ENCODE data around the gene RGPD3. TPM values are rescaled to one million over a fixed set of nuclear protein-coding genes. Genes with fewer than 3 reads are reported as not detected.
"Not testable (repeated sequence)": the region's sequence is repeated elsewhere in the genome, so short reads cannot be mapped to it uniquely, and the experiment has no call there.

The RGPD3 gene
- total and polyA plus RNA-seq, 2 experiments from 2014 or later: 0.08 to 0.43 TPM

GRCh38 chr2:106388814-106389410 lies 79.3 kb downstream of the RGPD3 start:
- in situ Hi-C loops (cut with MboI); H3K9me2 ChIP-seq (ENCODE audit: insufficient read depth); H3K27me3 ChIP-seq (replicated peaks; ENCODE audit: insufficient read depth); H3F3A ChIP-seq (ENCODE audit: insufficient read depth); H4K20me1 ChIP-seq (ENCODE audit: insufficient read depth); H3K27ac ChIP-seq; H3K36me3 ChIP-seq (ENCODE audit: low read depth); H3K9ac ChIP-seq; H2AFZ ChIP-seq; H3K4me2 ChIP-seq (ENCODE audit: unreplicated experiment); H3K79me2 ChIP-seq (ENCODE audit: insufficient read depth); H3K4me1 ChIP-seq (ENCODE audit: insufficient read depth); H3K9me3 ChIP-seq (ENCODE audit: low read depth); H3K4me3 ChIP-seq; DNase-seq: not testable (repeated sequence)
- WGBS, 2 experiments (ENCODE audit: low coverage in 1 of 2, low lambda C conversion rate in 2 of 2, missing lambda C conversion rate in 2 of 2): 48 to 60% methylated on average over 6 of the region's 7 CpGs

GRCh38 chr2:106384548-106384947 lies 83.7 kb downstream of the RGPD3 start:
- H3K79me2 ChIP-seq (ENCODE audit: insufficient read depth); H3K4me2 ChIP-seq (ENCODE audit: unreplicated experiment); H3K4me1 ChIP-seq (ENCODE audit: insufficient read depth); H3K4me3 ChIP-seq; H3K36me3 ChIP-seq (ENCODE audit: low read depth); H3K27ac ChIP-seq; H4K20me1 ChIP-seq (ENCODE audit: insufficient read depth); H3K9me2 ChIP-seq (ENCODE audit: insufficient read depth); H3K9ac ChIP-seq; in situ Hi-C loops (cut with MboI); H2AFZ ChIP-seq; DNase-seq; H3K27me3 ChIP-seq (replicated peaks; ENCODE audit: insufficient read depth); H3K9me3 ChIP-seq (ENCODE audit: low read depth); H3F3A ChIP-seq (ENCODE audit: insufficient read depth): not testable (repeated sequence)
- WGBS, 2 experiments (ENCODE audit: low coverage in 1 of 2, low lambda C conversion rate in 2 of 2, missing lambda C conversion rate in 2 of 2): 64 to 66% methylated on average over 8 of the region's 8 CpGs

- H3F3A ChIP-seq (ENCODE audit: insufficient read depth); H3K9me2 ChIP-seq (ENCODE audit: insufficient read depth); H4K20me1 ChIP-seq (ENCODE audit: insufficient read depth); H3K27me3 ChIP-seq (replicated peaks; ENCODE audit: insufficient read depth); H2AFZ ChIP-seq; H3K9me3 ChIP-seq (ENCODE audit: low read depth); H3K4me3 ChIP-seq; in situ Hi-C loops (cut with MboI); H3K27ac ChIP-seq; H3K36me3 ChIP-seq (ENCODE audit: low read depth); H3K9ac ChIP-seq; H3K4me1 ChIP-seq (ENCODE audit: insufficient read depth); H3K4me2 ChIP-seq (ENCODE audit: unreplicated experiment); H3K79me2 ChIP-seq (ENCODE audit: insufficient read depth); DNase-seq: not testable (repeated sequence)
- WGBS, 2 experiments (ENCODE audit: low coverage in 1 of 2, low lambda C conversion rate in 2 of 2, missing lambda C conversion rate in 2 of 2): 38 to 41% methylated on average over 4 of the region's 4 CpGs
These were observed 86.3 kb downstream of the RGPD3 start for GRCh38 chr2:106381867-106382266.

- H3K9me2 ChIP-seq (ENCODE audit: insufficient read depth); H2AFZ ChIP-seq; H4K20me1 ChIP-seq (ENCODE audit: insufficient read depth); H3K9me3 ChIP-seq (ENCODE audit: low read depth); in situ Hi-C loops (cut with MboI); H3K79me2 ChIP-seq (ENCODE audit: insufficient read depth); H3K4me3 ChIP-seq; H3K4me2 ChIP-seq (ENCODE audit: unreplicated experiment); H3K9ac ChIP-seq; H3K27me3 ChIP-seq (replicated peaks; ENCODE audit: insufficient read depth); H3F3A ChIP-seq (ENCODE audit: insufficient read depth); H3K36me3 ChIP-seq (ENCODE audit: low read depth); H3K27ac ChIP-seq; H3K4me1 ChIP-seq (ENCODE audit: insufficient read depth); DNase-seq: not testable (repeated sequence)
- 50 to 60% methylated on average over 2 to 3 of the region's 3 CpGs for WGBS, 2 experiments (ENCODE audit: low coverage in 1 of 2, low lambda C conversion rate in 2 of 2, missing lambda C conversion rate in 2 of 2)
These were observed 88.6 kb downstream of the RGPD3 start for GRCh38 chr2:106379567-106379966.

- H3K27me3 ChIP-seq (replicated peaks; ENCODE audit: insufficient read depth); H3F3A ChIP-seq (ENCODE audit: insufficient read depth); H3K9me3 ChIP-seq (ENCODE audit: low read depth); in situ Hi-C loops (cut with MboI); H4K20me1 ChIP-seq (ENCODE audit: insufficient read depth); H3K4me3 ChIP-seq; H3K9me2 ChIP-seq (ENCODE audit: insufficient read depth); H2AFZ ChIP-seq; H3K36me3 ChIP-seq (ENCODE audit: low read depth); DNase-seq; H3K4me1 ChIP-seq (ENCODE audit: insufficient read depth); H3K27ac ChIP-seq; H3K4me2 ChIP-seq (ENCODE audit: unreplicated experiment); H3K9ac ChIP-seq; H3K79me2 ChIP-seq (ENCODE audit: insufficient read depth): not testable (repeated sequence)
- WGBS, 2 experiments (ENCODE audit: low coverage in 1 of 2, low lambda C conversion rate in 2 of 2, missing lambda C conversion rate in 2 of 2): 30 to 37% methylated on average over 2 of the region's 3 CpGs
These were observed 99.0 kb downstream of the RGPD3 start for GRCh38 chr2:106369182-106369581.

Data from GM23248 (cell line).